HepG2 (cell line): Measurements from ENCODE around the gene NPHS1. TPM values are rescaled to one million over a fixed set of nuclear protein-coding genes. Genes with fewer than 3 reads are reported as not detected.

Experiments
- NR2F2 ChIP-seq: IDR thresholded peaks from 2 replicates; pipeline ENCODE4 v1.6.1; 2012; ENCODE audit warnings: low read depth, inconsistent platforms, borderline replicate concordance
- TGIF2 ChIP-seq: IDR thresholded peaks from 2 replicates; pipeline ENCODE4 v1.6.1; 2016; ENCODE audit warnings: control low read depth, missing compliant biosample characterization
- ZBTB38 ChIP-seq: sonication (generic); formaldehyde crosslinking; IDR thresholded peaks from 2 replicates; pipeline ENCODE4 v1.5.1; 2020; ENCODE audit warnings: mild to moderate bottlenecking, missing genetic modification reagents
- ZFP82 ChIP-seq: sonication (generic); formaldehyde crosslinking; IDR thresholded peaks from 2 replicates; pipeline ENCODE4 v1.5.1; 2020; ENCODE audit warnings: mild to moderate bottlenecking, missing genetic modification reagents, borderline replicate concordance
- ZNF264 ChIP-seq: sonication (generic); formaldehyde crosslinking; IDR thresholded peaks from 2 replicates; pipeline ENCODE4 v1.4.0; 2020; ENCODE audit warnings: missing genetic modification reagents
- ZNF326 ChIP-seq: sonication (generic); formaldehyde crosslinking; IDR thresholded peaks from 2 replicates; pipeline ENCODE4 v1.4.0; 2020; ENCODE audit warnings: missing genetic modification reagents, borderline replicate concordance
- polyA plus RNA-seq, 8 experiments: library from polyadenylated mRNA; depleted of rRNA in 3 of 8; stranded (reverse) in 7 of 8; unstranded in 1 of 8; fragments of >200 nt; fragmentation: Illumina TruSeq in 4 of 8; extraction: Trizol in 4 of 8; gene quantifications; 2 replicates each; pipeline versions ENCODE4 v1.2.1 to v1.2.3, GENCODE V29; 2011 to 2016; ENCODE audit warnings: low read depth in 4 of 8, missing spikeins in 1 of 8, mixed read lengths in 1 of 8; ENCODE audit not compliant: insufficient read depth in 1 of 8
- total RNA-seq, 5 experiments: library from RNA; depleted of rRNA; stranded (reverse); fragments of >200 nt; fragmentation: Illumina TruSeq; extraction: Trizol; gene quantifications; 2 replicates each; pipeline ENCODE4 v1.2.3, GENCODE V29; 2016; ENCODE audit warnings: low read depth in 1 of 5
- TF ChIP-seq, protein P1 (sequence below), 2 experiments: fragments of 450-650 bp in 1 of 2; sonication (generic) in 1 of 2; formaldehyde crosslinking in 1 of 2; IDR thresholded peaks; 2 replicates each; pipeline versions ENCODE4 v1.6.1 to v1.8.0; 2016 to 2022; ENCODE audit warnings: antibody characterized with exemption in 1 of 2, mild to moderate bottlenecking in 1 of 2, missing genetic modification reagents in 1 of 2
- TF ChIP-seq, protein P2 (sequence below): sonication (generic); formaldehyde crosslinking; IDR thresholded peaks from one replicate; pipeline ENCODE4 v1.5.1; 2020; ENCODE audit warnings: mild to moderate bottlenecking, missing genetic modification reagents; ENCODE audit errors: not compliant biosample characterization
- TF ChIP-seq, protein P3 (sequence below): sonication (generic); formaldehyde crosslinking; IDR thresholded peaks from 2 replicates; pipeline ENCODE4 v1.4.0; 2020; ENCODE audit warnings: mild to moderate bottlenecking, low read depth, missing genetic modification reagents

NPHS1 gene
- total and polyA plus RNA-seq, 2 of the 13 experiments (the other 11 are each of a cell fraction or from before 2014, with no cell fraction given) = not detected

DNA sequence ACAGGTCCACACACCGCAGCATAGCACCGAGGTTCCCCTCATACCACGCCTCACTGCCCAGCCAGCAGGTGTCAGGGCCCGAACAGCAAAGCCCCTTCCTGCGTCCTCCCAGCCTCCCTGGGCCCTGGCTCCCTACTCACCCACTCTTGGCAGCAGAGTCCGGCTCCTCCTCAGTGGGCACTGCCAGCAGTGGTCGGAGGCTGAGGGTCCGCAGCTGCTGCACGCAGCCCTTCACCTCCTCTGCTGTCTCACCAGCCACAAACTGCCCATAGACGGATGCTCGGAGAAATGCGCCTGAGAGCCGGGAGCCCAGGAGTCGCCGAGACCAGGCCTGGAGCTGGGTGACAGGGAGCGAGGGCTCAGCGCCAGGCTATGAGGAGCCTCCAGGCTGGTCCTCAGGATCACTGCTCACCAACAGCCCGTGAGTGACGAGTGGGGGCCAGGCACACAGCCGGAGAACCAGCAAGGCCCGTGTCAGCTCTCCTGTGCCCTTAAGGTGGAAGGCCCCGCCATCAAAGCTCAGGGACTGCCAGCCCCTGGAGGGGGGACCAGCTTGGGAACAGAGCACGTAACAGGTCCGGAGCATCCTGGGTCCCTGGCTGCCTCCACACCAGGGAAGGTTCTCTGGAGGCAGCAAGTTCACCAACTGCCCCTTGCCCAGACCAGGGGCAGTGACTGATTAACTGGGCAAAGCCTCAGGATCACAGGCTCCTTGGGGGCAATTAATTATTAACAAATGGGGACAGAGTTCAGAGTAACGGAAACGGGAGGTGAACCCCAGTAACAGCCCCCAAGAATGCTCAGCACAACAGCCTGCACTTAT, 39.9 kb downstream of the NPHS1 start, which contains the start of gene PRODH2 (continued):
- TF ChIP-seq, protein P1, sequence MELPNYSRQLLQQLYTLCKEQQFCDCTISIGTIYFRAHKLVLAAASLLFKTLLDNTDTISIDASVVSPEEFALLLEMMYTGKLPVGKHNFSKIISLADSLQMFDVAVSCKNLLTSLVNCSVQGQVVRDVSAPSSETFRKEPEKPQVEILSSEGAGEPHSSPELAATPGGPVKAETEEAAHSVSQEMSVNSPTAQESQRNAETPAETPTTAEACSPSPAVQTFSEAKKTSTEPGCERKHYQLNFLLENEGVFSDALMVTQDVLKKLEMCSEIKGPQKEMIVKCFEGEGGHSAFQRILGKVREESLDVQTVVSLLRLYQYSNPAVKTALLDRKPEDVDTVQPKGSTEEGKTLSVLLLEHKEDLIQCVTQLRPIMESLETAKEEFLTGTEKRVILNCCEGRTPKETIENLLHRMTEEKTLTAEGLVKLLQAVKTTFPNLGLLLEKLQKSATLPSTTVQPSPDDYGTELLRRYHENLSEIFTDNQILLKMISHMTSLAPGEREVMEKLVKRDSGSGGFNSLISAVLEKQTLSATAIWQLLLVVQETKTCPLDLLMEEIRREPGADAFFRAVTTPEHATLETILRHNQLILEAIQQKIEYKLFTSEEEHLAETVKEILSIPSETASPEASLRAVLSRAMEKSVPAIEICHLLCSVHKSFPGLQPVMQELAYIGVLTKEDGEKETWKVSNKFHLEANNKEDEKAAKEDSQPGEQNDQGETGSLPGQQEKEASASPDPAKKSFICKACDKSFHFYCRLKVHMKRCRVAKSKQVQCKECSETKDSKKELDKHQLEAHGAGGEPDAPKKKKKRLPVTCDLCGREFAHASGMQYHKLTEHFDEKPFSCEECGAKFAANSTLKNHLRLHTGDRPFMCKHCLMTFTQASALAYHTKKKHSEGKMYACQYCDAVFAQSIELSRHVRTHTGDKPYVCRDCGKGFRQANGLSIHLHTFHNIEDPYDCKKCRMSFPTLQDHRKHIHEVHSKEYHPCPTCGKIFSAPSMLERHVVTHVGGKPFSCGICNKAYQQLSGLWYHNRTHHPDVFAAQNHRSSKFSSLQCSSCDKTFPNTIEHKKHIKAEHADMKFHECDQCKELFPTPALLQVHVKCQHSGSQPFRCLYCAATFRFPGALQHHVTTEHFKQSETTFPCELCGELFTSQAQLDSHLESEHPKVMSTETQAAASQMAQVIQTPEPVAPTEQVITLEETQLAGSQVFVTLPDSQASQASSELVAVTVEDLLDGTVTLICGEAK (IDR thresholded peaks at IDR 0.05) = no peak
- TF ChIP-seq, protein P1 (CRISPR knock-in tag; IDR thresholded peaks at IDR 0.05) = peak; percentile 45; the same call in 1 of the 2 replicates
- no peak for TF ChIP-seq ZFP82 (CRISPR knock-in tag)
- TF ChIP-seq ZNF264 (CRISPR knock-in tag) = no peak
- TF ChIP-seq ZBTB38 = peak; percentile 11
- no peak for TF ChIP-seq ZNF326 (CRISPR knock-in tag)
- TF ChIP-seq TGIF2 (CRISPR knock-in tag) = peak; percentile 44
- TF ChIP-seq NR2F2 = peak; percentile 75; the same call in 1 of the 2 replicates
- TF ChIP-seq, protein P2, sequence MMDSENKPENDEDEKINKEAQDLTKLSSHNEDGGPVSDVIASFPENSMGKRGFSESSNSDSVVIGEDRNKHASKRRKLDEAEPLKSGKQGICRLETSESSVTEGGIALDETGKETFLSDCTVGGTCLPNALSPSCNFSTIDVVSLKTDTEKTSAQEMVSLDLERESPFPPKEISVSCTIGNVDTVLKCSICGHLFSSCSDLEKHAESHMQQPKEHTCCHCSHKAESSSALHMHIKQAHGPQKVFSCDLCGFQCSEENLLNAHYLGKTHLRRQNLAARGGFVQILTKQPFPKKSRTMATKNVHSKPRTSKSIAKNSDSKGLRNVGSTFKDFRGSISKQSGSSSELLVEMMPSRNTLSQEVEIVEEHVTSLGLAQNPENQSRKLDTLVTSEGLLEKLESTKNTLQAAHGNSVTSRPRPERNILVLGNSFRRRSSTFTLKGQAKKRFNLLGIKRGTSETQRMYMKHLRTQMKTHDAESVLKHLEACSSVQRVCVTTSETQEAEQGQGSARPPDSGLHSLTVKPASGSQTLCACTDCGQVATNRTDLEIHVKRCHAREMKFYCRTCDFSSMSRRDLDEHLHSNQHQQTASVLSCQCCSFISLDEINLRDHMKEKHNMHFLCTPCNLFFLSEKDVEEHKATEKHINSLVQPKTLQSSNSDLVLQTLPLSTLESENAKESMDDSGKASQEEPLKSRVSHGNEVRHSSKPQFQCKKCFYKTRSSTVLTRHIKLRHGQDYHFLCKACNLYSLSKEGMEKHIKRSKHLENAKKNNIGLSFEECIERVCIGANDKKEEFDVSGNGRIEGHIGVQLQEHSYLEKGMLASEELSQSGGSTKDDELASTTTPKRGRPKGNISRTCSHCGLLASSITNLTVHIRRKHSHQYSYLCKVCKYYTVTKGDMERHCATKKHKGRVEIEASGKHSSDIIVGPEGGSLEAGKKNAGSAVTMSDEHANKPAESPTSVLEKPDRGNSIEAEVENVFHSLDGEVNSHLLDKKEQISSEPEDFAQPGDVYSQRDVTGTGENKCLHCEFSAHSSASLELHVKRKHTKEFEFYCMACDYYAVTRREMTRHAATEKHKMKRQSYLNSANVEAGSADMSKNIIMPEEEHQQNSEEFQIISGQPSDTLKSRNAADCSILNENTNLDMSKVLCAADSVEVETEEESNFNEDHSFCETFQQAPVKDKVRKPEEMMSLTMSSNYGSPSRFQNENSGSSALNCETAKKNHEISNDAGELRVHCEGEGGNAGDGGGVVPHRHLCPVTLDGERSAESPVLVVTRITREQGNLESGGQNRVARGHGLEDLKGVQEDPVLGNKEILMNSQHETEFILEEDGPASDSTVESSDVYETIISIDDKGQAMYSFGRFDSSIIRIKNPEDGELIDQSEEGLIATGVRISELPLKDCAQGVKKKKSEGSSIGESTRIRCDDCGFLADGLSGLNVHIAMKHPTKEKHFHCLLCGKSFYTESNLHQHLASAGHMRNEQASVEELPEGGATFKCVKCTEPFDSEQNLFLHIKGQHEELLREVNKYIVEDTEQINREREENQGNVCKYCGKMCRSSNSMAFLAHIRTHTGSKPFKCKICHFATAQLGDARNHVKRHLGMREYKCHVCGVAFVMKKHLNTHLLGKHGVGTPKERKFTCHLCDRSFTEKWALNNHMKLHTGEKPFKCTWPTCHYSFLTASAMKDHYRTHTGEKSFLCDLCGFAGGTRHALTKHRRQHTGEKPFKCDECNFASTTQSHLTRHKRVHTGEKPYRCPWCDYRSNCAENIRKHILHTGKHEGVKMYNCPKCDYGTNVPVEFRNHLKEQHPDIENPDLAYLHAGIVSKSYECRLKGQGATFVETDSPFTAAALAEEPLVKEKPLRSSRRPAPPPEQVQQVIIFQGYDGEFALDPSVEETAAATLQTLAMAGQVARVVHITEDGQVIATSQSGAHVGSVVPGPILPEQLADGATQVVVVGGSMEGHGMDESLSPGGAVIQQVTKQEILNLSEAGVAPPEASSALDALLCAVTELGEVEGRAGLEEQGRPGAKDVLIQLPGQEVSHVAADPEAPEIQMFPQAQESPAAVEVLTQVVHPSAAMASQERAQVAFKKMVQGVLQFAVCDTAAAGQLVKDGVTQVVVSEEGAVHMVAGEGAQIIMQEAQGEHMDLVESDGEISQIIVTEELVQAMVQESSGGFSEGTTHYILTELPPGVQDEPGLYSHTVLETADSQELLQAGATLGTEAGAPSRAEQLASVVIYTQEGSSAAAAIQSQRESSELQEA (CRISPR knock-in tag) = peak; percentile 20
- TF ChIP-seq, protein P3, sequence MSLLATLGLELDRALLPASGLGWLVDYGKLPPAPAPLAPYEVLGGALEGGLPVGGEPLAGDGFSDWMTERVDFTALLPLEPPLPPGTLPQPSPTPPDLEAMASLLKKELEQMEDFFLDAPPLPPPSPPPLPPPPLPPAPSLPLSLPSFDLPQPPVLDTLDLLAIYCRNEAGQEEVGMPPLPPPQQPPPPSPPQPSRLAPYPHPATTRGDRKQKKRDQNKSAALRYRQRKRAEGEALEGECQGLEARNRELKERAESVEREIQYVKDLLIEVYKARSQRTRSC = no peak
